ENCODE results near the gene VAMP1.

DNA sequence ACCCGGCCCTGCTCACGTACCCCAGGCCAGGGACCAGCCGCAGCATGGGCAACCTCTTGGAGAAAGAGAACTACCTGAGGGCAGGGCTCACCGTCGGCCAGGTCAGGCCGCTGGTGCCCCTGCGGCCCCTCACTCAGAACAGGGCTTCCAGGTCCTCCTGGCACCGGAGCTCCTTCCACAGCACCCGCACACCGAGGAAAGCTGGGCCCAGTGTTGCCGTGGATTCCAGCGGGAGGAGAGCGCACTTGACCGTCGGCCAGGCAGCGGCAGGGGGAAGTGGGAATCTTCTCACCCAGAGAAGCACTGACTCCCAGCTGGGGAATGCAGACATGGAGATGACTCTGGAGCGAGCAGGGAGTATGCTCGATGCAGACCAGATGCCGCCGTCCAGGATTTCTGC lies 7.9 kb upstream of the VAMP1 start:
- TF ChIP-seq CTCF (IDR thresholded peaks at IDR 0.05) (no peak), SIN3A (IDR thresholded peaks at IDR 0.05; ENCODE audit: borderline replicate concordance, insufficient read depth, low read depth, low read length) (no peak)

Measured in Panc1 (cell line).